ENCODE results near the gene RNF213. TPM values are rescaled to one million over a fixed set of nuclear protein-coding genes. Genes with fewer than 3 reads are reported as not detected.

Gene RNF213
- total RNA-seq, 1 donor from 2014 or later, result 228 TPM

DNA sequence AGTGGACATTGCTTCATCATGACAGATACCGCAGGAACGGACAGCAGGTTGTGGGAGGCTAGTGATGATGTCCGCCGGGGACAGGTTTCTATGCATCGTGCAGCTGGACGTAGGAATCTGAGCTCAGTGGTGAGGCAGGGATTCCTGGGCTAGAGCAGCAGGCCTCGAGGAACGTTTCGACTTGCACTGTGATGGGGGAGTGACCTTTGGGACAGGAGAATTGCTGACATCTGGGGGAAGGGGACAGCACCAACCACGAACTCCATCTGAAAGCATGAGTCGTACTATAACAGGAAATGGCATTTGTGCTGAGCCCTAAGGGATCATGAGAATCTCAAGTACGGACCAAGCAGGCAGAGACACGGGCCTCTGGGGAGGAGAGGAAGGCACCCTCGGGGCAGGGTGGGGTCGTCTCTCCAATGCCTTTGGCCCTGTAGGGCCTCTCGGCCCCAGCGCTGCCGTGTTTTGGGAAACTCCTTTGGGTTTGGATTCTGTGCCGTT, 88.5 kb downstream of the RNF213 start:
- Mint-ChIP-seq H3K36me3 (ENCODE audit: low read depth) (peaks cover 98% of the 10 kb centered on the region), H3K4me1 (no peaks in the 10 kb centered on the region), H3K27ac (no peak overlapping the region), H3K27me3 (no peaks in the 10 kb centered on the region), H3K4me3 (no peak overlapping the region), H3K9me3 (no peaks in the 10 kb centered on the region)
- DNase-seq (no peak), ATAC-seq (ENCODE audit: low read depth) (no peak)
- ChIA-PET POLR2A (no interaction called here), CTCF (no interaction called here)
- intact Hi-C loops (cut with micrococcal nuclease), result no loop called here
- no peak for TF ChIP-seq CTCF (IDR thresholded peaks at IDR 0.05)

DNA sequence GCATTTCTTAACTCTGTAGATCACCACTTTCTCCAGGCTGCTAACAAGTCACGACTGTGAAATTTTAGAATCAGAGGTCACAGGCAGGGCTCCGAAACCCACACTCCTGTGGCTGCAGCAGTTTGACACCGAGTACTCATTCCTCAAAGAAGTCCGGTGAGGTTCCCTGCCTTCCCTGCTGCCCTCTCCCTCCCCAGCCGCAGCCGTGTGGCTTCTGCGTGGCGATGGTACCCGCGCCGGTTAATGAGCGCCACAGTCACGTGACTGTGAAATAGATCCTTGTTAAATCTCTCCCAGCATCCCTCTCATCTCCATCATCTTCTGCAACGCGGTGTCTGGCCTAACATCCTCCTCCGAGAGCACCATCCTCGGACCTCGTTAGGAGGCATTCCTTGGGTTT, 89.1 kb downstream of the RNF213 start:
- Mint-ChIP-seq H3K4me1 (no peaks in the 10 kb centered on the region), H3K36me3 (ENCODE audit: low read depth) (peaks cover 98% of the 10 kb centered on the region), H3K27ac (no peak overlapping the region), H3K4me3 (no peak overlapping the region), H3K27me3 (no peaks in the 10 kb centered on the region), H3K9me3 (no peaks in the 10 kb centered on the region)
- intact Hi-C loops (cut with micrococcal nuclease), result no loop called here
- ATAC-seq (ENCODE audit: low read depth) (no peak), DNase-seq (no peak)
- ChIA-PET POLR2A (no interaction called here), CTCF (interaction anchor here (1.3 to 1.6 kb wide), 2 partner anchors 12 to 154 kb away, joined by 3 to 4 read pairs; no protein-coding TSS in a partner anchor)
- no peak for TF ChIP-seq CTCF (IDR thresholded peaks at IDR 0.05)

- H3K27me3 Mint-ChIP-seq, result no peaks in the 10 kb centered on the region
- peaks cover 88% of the 10 kb centered on the region for H3K36me3 Mint-ChIP-seq (ENCODE audit: low read depth)
- no peak for TF ChIP-seq CTCF (IDR thresholded peaks at IDR 0.05)
- CTCF ChIA-PET, result no interaction called here
- intact Hi-C loops (cut with micrococcal nuclease), result no loop called here
- no peak overlapping the region for H3K27ac Mint-ChIP-seq
- H3K4me3 Mint-ChIP-seq, result no peak overlapping the region
- H3K4me1 Mint-ChIP-seq, result no peaks in the 10 kb centered on the region
- DNase-seq (no peak), ATAC-seq (ENCODE audit: low read depth) (no peak)
- no peaks in the 10 kb centered on the region for H3K9me3 Mint-ChIP-seq
- POLR2A ChIA-PET, result no interaction called here
These were observed 91.7 kb downstream of the RNF213 start for GRCh38 chr17:80352216-80352895.

DNA sequence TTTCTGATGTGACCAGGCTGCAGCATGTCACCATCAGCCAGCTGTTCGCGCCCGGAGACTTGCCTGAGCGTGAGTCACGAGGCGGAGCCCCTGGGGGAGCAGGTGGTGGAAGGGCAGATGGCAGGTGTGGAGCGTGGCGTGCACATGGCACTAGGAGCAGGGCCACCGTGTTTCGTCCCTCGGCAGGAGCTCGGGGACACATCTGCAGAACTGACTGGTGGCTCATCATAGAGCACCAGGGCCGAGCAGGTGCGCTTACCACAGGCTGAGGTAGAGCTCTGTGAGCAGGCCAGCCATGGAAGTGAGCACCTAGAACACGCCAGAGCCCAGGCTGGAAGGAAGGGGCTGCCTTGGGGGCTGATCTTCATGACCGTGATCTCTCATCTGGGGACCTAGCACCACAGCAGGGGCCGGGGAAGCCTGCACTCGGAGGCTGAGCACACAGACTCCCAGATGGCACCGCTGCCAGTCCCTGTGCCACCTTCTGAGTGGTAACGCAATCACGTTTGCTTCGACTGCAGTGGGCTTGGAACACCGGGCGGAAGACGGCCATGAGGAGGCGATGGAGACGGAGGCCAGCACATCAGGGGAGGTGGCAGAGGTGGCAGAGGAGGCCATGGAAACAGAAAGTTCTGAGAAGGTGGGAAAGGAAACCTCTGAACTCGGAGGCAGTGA, 92.5 kb downstream of the RNF213 start:
- ChIA-PET CTCF (no interaction called here), POLR2A (no interaction called here)
- intact Hi-C loops (cut with micrococcal nuclease), result no loop called here
- DNase-seq, result no peak
- Mint-ChIP-seq H3K9me3 (no peaks in the 10 kb centered on the region), H3K27ac (no peak overlapping the region), H3K36me3 (ENCODE audit: low read depth) (peaks cover 86% of the 10 kb centered on the region), H3K4me1 (no peaks in the 10 kb centered on the region), H3K27me3 (no peaks in the 10 kb centered on the region), H3K4me3 (no peak overlapping the region)
- ATAC-seq (ENCODE audit: low read depth), result no peak
- TF ChIP-seq CTCF (IDR thresholded peaks at IDR 0.05), result no peak

DNA sequence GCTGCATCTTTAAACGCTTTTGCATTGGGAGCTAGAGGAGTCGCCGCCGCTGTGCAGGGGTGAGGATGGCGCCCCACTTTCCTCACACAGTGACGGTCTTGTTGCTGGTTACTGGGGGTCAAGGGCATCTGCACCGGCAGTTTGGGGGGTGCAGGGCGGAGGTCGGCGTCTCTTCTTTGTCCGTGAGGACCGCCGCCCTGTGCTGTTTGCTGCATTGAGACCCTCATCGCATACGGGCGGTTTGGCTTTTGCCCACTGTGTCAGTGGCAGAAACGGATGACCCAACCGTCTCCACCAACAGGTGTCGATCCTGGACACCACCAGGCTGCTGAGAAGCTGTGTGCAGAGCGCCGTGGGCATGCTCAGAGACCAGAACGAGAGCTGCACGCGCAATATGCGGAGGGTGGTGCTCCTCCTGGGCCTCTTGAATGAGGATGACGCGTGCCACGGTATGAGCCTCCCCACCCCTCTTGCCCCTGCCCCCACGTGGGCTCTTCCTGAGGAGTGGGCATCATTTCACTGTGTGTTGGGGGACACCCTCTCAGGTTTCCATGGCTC, 93.1 kb downstream of the RNF213 start:
- H3K9me3 Mint-ChIP-seq, result no peaks in the 10 kb centered on the region
- H3K27ac Mint-ChIP-seq, result no peak overlapping the region
- no peak for TF ChIP-seq CTCF (IDR thresholded peaks at IDR 0.05)
- ChIA-PET POLR2A (interaction anchor here (0.5 kb wide), 1 partner anchor 20 kb away, joined by 4 read pairs; no protein-coding TSS in a partner anchor), CTCF (no interaction called here)
- DNase-seq (no peak), ATAC-seq (ENCODE audit: low read depth) (no peak)
- H3K4me3 Mint-ChIP-seq, result no peak overlapping the region
- H3K27me3 Mint-ChIP-seq, result no peaks in the 10 kb centered on the region
- peaks cover 85% of the 10 kb centered on the region for H3K36me3 Mint-ChIP-seq (ENCODE audit: low read depth)
- H3K4me1 Mint-ChIP-seq, result no peaks in the 10 kb centered on the region
- intact Hi-C loops (cut with micrococcal nuclease), result no loop called here

All from activated B cell treated with CpG ODN at 0.5 μM for 24 hours (primary cell).